Stomach (tissue), 9 donors: ENCODE results near the gene ZYX. TPM values are rescaled to one million over a fixed set of nuclear protein-coding genes. Genes with fewer than 3 reads are reported as not detected.

ENCODE experiments used
- DNase-seq, 2 donors: peaks; one replicate each; pipeline versions ENCODE4 v3.0.0 to v3.0.0-alpha.2; 2013 to 2019
- H3K27ac ChIP-seq, 5 donors: fragments of 200-600 bp in 4 of 5; sonication (generic) in 4 of 5; one replicate each; pipeline ENCODE4 v1.5.1; 2013 to 2019; ENCODE audit warnings: mild to moderate bottlenecking in 1 of 5, moderate library complexity in 1 of 5
- H3K27me3 ChIP-seq, 3 donors: fragments of 200-600 bp; sonication (generic); one replicate each; pipeline ENCODE4 v1.5.1; 2017 to 2019; ENCODE audit warnings: mixed run types in 1 of 3
- H3K36me3 ChIP-seq, 4 donors: fragments of 200-600 bp; sonication (generic); 1 replicate in 3 of 4; 2 replicates in 1 of 4; pipeline ENCODE4 v1.5.1; 2016 to 2019
- H3K4me1 ChIP-seq, 4 donors: fragments of 200-600 bp; sonication (generic); one replicate each; pipeline ENCODE4 v1.5.1; 2016 to 2019
- H3K4me3 ChIP-seq, 4 donors: fragments of 200-600 bp; sonication (generic) in 3 of 4; one replicate each; pipeline ENCODE4 v1.5.1; 2016 to 2019; ENCODE audit warnings: mild to moderate bottlenecking in 1 of 4
- H3K9me3 ChIP-seq, 4 donors: fragments of 200-600 bp; sonication (generic); one replicate each; pipeline ENCODE4 v1.5.1; 2016 to 2019
- CTCF ChIP-seq, 7 experiments: fragments of 450-650 bp in 4 of 7; fragments of 200-600 bp in 3 of 7; sonication (generic) in 3 of 7; IDR thresholded peaks; one replicate each; pipeline ENCODE4 v1.5.1; 2016 to 2019; ENCODE audit warnings: antibody characterized with exemption in 7 of 7, control low read depth in 2 of 7, mild to moderate bottlenecking in 1 of 7
- EP300 ChIP-seq: sonication (generic); formaldehyde crosslinking; IDR thresholded peaks from one replicate; pipeline ENCODE4 v1.6.1; 2017; ENCODE audit warnings: antibody characterized with exemption
- POLR2A ChIP-seq, 4 donors: fragments of 450-650 bp; IDR thresholded peaks; one replicate each; pipeline ENCODE4 v1.6.1; 2016; ENCODE audit warnings: antibody characterized with exemption in 4 of 4, control low read depth in 2 of 4, mild to moderate bottlenecking in 1 of 4, moderate library complexity in 1 of 4
- POLR2AphosphoS5 ChIP-seq, 3 donors: sonication (generic); formaldehyde crosslinking; IDR thresholded peaks; one replicate each; pipeline ENCODE4 v1.6.1; 2016; ENCODE audit warnings: antibody characterized with exemption in 3 of 3
- WGBS, 5 donors: extraction: QIAGEN DNeasy Blood & Tissue Kit in 3 of 5; methylation state at CpG; one replicate each; pipeline versions ENCODE4 v1.1.5 to v1.1.7; 2013 to 2018; 5-methylcytosine and 5-hydroxymethylcytosine counted together
- intact Hi-C: fragments of 100-400 bp; cut with DNase I; formaldehyde crosslinking; loops from one replicate; pipeline ENCODE4 v1.15.1; 2023; ENCODE audit warnings: low total_unique reads
- polyA plus RNA-seq, 3 donors: library from polyadenylated mRNA; stranded (reverse); fragments of 200-250 nt; gene quantifications; one replicate each; pipeline ENCODE4 v1.2.3, GENCODE V29; 2013
- total RNA-seq, 5 donors: library from RNA; depleted of rRNA; stranded (reverse); fragments of >200 nt; gene quantifications; one replicate each; pipeline versions ENCODE4 v1.1.0 to v1.2.3, GENCODE V29; 2014 to 2016
- donor health status: healthy with polysubstance abuse.
- donor health status: Bipolar disorder and iron deficiency.
- donor health status: healthy.

The ZYX gene
- total and polyA plus RNA-seq, 8 donors, result 20.6 to 102 (median 73.7) TPM

DNA sequence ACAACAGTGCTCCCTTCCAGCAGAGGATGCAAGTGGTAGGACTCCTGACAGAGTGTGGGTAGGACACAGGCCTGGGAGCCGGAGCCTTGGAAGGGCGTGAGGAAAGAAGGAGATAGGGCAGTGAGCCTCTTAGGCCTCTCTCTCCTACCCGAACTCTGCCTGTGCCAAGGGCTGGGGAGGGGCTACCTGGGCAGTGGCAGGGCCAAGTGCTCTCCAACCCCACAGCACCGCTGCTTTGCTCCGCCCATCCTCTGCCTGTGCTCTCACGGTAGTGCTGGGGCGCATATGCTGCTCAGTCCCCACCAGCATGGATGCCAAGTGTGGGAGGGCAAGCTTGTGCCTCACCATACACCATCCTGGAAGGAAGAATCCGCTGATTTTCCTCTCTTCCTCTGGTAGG is 26.2 kb upstream of the ZYX start:
- no peaks in the 10 kb centered on the region for H3K36me3 ChIP-seq
- 67 to 80% (median 70%) methylated on average over 7 to 8 of the region's 8 CpGs for WGBS, 5 donors
- H3K9me3 ChIP-seq, result no peaks in the 10 kb centered on the region
- H3K4me3 ChIP-seq, result no peak overlapping the region
- TF ChIP-seq EP300, result no peak
- no peak for TF ChIP-seq CTCF (IDR thresholded peaks at IDR 0.05)
- TF ChIP-seq POLR2AphosphoS5 (IDR thresholded peaks at IDR 0.05), result no peak
- no peak for TF ChIP-seq POLR2A (IDR thresholded peaks at IDR 0.05)
- H3K27ac ChIP-seq, result no peak overlapping the region
- no peaks in the 10 kb centered on the region for H3K4me1 ChIP-seq
- DNase-seq, result no peak
- intact Hi-C loops, result no loop called here
- H3K27me3 ChIP-seq, result peaks cover 0 to 50% (median 4%) of the 10 kb centered on the region in 3 donors

- 85 to 91% (median 89%) methylated on average over 16 of the region's 16 CpGs for WGBS, 5 donors
- intact Hi-C loops, result no loop called here
- DNase-seq, result no peak
These were observed 25.4 kb upstream of the ZYX start for GRCh38 chr7:143355450-143356385.

DNA sequence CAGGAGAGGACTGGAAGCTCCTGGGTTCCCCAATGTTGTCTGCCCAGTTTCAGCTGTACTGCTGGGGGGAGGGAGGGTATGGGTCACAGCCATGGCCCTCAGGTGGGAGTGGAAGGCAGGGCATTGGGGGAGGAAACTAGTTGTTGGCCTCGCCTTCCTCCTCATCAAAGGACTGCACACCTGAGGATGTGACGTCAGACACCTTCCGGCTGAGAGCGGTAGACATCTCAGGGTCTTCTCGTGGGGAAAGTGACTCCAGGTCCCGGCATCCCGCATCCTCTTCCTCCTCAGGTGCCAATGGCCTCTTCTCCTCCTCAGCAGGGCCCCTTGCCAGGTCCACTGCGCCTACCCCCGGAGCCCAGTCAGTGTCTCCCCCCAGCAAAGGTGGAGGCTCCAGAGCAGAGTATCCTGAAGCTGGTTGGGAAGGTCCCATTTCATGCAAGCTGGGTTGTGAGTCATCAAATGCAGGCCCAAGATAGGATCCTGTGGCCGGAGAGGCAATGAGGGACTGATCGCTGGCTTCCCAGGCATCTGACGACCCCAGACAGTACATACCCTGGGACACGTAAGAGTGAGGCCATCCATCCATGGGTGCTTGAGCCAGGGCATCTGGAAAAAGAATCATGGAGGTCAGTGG is 24.6 kb upstream of the ZYX start:
- Histone ChIP-seq H3K4me1 (peaks cover 5% of the 10 kb centered on the region in 4 donors), H3K27me3 (peaks cover 2 to 53% (median 12%) of the 10 kb centered on the region in 3 donors), H3K4me3 (no peak overlapping the region), H3K27ac (no peak overlapping the region), H3K9me3 (no peaks in the 10 kb centered on the region), H3K36me3 (no peaks in the 10 kb centered on the region)
- WGBS, 5 donors, result 93 to 96% (median 95%) methylated on average over 13 of the region's 13 CpGs
- no peak for TF ChIP-seq EP300
- TF ChIP-seq CTCF (IDR thresholded peaks at IDR 0.05), result no peak
- TF ChIP-seq POLR2AphosphoS5 (IDR thresholded peaks at IDR 0.05), result no peak
- TF ChIP-seq POLR2A (IDR thresholded peaks at IDR 0.05), result no peak
- intact Hi-C loops, result no loop called here
- DNase-seq, result no peak

More at GRCh38 chr7:143355450-143356385, 25.4 kb upstream of the ZYX start:
- Histone ChIP-seq H3K4me3 (no peak overlapping the region), H3K9me3 (no peaks in the 10 kb centered on the region), H3K27me3 (peaks cover 0 to 53% (median 4%) of the 10 kb centered on the region in 3 donors), H3K36me3 (no peaks in the 10 kb centered on the region), H3K4me1 (no peaks in the 10 kb centered on the region), H3K27ac (no peak overlapping the region)
- TF ChIP-seq POLR2A (IDR thresholded peaks at IDR 0.05) (no peak), CTCF (IDR thresholded peaks at IDR 0.05) (no peak), POLR2AphosphoS5 (IDR thresholded peaks at IDR 0.05) (no peak), EP300 (no peak)

DNA sequence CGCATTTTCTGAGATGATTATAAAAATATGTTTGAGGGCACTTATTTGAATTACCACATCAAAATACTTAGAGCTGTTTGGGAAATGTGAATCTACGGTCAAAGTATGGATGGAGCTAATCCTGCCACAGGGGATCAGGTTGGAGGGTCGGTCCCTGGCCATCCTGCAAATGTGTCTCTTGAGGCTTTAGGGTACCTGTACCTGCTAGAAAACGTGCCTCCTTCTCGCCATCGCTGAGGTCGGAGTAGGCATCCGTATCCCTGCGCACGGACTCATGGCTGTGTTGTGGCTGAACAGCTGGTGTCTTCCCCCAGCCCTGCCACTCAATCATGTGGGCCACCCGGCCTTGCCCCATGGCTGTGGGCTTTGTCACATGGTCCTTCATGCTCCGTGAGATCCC is 22.5 kb upstream of the ZYX start:
- WGBS, 5 donors, result 80 to 90% (median 85%) methylated on average over 6 to 12 of the region's 12 CpGs
- intact Hi-C loops, result no loop called here
- DNase-seq, result no peak

More for the DNA sequence above, 22.5 kb upstream of the ZYX start:
- Histone ChIP-seq H3K4me3 (no peak overlapping the region), H3K27me3 (peaks cover 12 to 64% (median 32%) of the 10 kb centered on the region in 3 donors), H3K27ac (no peak overlapping the region), H3K36me3 (no peaks in the 10 kb centered on the region), H3K4me1 (peaks cover 17 to 19% (median 18%) of the 10 kb centered on the region in 4 donors), H3K9me3 (no peaks in the 10 kb centered on the region)
- TF ChIP-seq POLR2A (IDR thresholded peaks at IDR 0.05) (no peak), CTCF (IDR thresholded peaks at IDR 0.05) (no peak), EP300 (no peak), POLR2AphosphoS5 (IDR thresholded peaks at IDR 0.05) (no peak)
